Testis (tissue), 3 donors: ENCODE data around the gene CLVS2. TPM values are rescaled to one million over a fixed set of nuclear protein-coding genes. Genes with fewer than 3 reads are reported as not detected.

Experiments
- DNase-seq: peaks from one replicate; pipeline ENCODE4 v3.0.0-alpha.2; 2019
- H3K27ac ChIP-seq, 2 donors: fragments of 200-600 bp; sonication (generic); one replicate each; pipeline ENCODE4 v1.5.1; 2019
- H3K27me3 ChIP-seq: fragments of 200-600 bp; sonication (generic); one replicate; pipeline ENCODE4 v1.5.1; 2019
- H3K36me3 ChIP-seq: fragments of 200-600 bp; sonication (generic); one replicate; pipeline ENCODE4 v1.5.1; 2017; ENCODE audit warnings: low read depth; ENCODE audit errors: missing control alignments
- H3K4me1 ChIP-seq: fragments of 200-600 bp; sonication (generic); one replicate; pipeline ENCODE4 v1.5.1; 2019
- H3K4me3 ChIP-seq, 2 donors: fragments of 200-600 bp; sonication (generic); one replicate each; pipeline ENCODE4 v1.5.1; 2017 to 2019
- H3K9me3 ChIP-seq: fragments of 200-600 bp; sonication (generic); one replicate; pipeline ENCODE4 v1.5.1; 2017
- POLR2A ChIP-seq: fragments of 450-650 bp; IDR thresholded peaks from one replicate; pipeline ENCODE4 v1.6.1; 2017; ENCODE audit warnings: antibody characterized with exemption, mild to moderate bottlenecking, moderate library complexity
- WGBS, 2 donors: methylation state at CpG; one replicate each; pipeline ENCODE4 v1.1.5; 2018; 5-methylcytosine and 5-hydroxymethylcytosine counted together
- intact Hi-C: fragments of 100-400 bp; cut with DNase I; formaldehyde crosslinking; loops from one replicate; pipeline ENCODE4 v1.15.1; 2023; ENCODE audit warnings: low total_unique reads
- polyA plus RNA-seq: library from polyadenylated mRNA; stranded (reverse); fragments of 350-450 nt; fragmentation: Illumina TruSeq; extraction: RNeasy Lipid Tissue Mini Kit (QIAGEN cat#74804); gene quantifications from one replicate; pipeline ENCODE4 v1.2.3, GENCODE V29; 2014; ENCODE audit warnings: low read depth, low replicate concordance; ENCODE audit not compliant: insufficient read depth
- total RNA-seq, 2 donors: library from RNA; depleted of rRNA; stranded (reverse); fragments of >200 nt; gene quantifications; one replicate each; pipeline ENCODE4 v1.2.3, GENCODE V29; 2016
- TF ChIP-seq, protein P1 (sequence below), 3 experiments: fragments of 450-650 bp in 2 of 3; fragments of 200-600 bp in 1 of 3; sonication (generic) in 1 of 3; IDR thresholded peaks; one replicate each; pipeline ENCODE4 v1.5.1; 2016 to 2019; ENCODE audit warnings: antibody characterized with exemption in 3 of 3, mild to moderate bottlenecking in 2 of 3, moderate library complexity in 1 of 3

CLVS2 gene
- total and polyA plus RNA-seq, 3 donors from 2014 or later, result 0.16 to 0.24 (median 0.19) TPM

DNA sequence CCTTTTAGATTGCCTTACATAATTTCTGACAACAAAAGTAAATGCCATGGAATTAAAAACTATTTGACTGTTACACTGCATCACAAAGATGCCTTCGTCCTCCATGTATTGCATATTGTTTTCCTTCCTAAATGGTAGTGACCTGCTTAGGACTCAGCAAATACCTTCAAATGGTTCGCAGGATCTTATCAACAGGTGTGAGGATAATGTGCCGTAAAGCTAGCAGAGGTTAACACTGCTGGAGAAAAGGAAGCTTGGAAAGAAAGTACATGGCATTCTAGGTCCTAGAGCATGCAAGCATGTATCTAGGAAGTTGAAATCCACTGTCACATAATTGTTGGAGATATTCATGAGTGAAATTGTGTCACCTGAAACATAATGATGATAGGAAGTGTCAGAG, 5.5 kb downstream of the CLVS2 start:
- Histone ChIP-seq H3K36me3 (no peaks in the 10 kb centered on the region), H3K9me3 (no peaks in the 10 kb centered on the region), H3K4me3 (no peak overlapping the region), H3K4me1 (peaks cover under 1% of the 10 kb centered on the region), H3K27me3 (no peaks in the 10 kb centered on the region), H3K27ac (no peak overlapping the region)
- no peak for TF ChIP-seq POLR2A
- TF ChIP-seq, protein P1, sequence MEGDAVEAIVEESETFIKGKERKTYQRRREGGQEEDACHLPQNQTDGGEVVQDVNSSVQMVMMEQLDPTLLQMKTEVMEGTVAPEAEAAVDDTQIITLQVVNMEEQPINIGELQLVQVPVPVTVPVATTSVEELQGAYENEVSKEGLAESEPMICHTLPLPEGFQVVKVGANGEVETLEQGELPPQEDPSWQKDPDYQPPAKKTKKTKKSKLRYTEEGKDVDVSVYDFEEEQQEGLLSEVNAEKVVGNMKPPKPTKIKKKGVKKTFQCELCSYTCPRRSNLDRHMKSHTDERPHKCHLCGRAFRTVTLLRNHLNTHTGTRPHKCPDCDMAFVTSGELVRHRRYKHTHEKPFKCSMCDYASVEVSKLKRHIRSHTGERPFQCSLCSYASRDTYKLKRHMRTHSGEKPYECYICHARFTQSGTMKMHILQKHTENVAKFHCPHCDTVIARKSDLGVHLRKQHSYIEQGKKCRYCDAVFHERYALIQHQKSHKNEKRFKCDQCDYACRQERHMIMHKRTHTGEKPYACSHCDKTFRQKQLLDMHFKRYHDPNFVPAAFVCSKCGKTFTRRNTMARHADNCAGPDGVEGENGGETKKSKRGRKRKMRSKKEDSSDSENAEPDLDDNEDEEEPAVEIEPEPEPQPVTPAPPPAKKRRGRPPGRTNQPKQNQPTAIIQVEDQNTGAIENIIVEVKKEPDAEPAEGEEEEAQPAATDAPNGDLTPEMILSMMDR (IDR thresholded peaks at IDR 0.05), result no peak
- intact Hi-C loops, result no loop called here
- WGBS, 2 donors, result 64 to 72% methylated on average over 3 of the region's 3 CpGs
- DNase-seq, result no peak

DNA sequence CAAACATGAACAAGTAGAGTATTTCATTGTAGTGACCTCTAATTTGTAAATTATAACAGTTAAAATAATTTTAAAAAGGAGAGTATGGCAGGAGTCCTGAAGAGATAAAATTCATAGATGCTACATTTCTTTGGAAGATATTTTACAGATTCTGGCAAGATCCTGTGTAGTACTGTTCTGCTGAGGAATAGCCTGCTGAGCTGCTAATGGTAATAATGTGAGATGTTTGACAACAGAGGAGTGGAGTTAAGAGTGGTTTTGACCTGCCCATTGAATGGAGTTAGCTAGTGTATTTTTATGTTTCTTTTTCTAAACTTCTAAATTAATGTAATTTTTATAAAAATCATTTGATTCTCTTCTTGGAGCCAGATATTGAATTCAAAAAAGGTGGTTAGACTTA, 11.8 kb downstream of the CLVS2 start:
- H3K27me3 ChIP-seq, result no peaks in the 10 kb centered on the region

DNA sequence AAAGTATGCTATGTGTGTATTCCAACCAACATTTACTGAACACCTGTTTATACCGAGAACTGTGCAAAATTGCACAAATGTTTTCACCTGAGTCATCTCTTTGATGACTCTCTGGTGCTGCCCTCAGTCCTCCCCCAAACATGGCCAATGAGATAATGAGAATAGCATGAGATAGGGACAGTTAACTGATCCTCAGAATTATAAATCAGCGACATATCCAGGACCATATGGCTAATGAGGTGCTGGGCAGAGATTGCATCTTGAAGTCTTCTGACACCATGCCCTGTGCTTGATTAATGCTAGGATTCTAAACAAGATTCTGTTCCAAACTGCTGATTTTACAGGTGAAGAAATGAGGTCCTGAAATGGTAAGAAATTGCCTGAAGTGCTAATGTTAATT, 13.0 kb downstream of the CLVS2 start:
- Histone ChIP-seq H3K4me1 (no peaks in the 10 kb centered on the region), H3K9me3 (no peaks in the 10 kb centered on the region), H3K27me3 (no peaks in the 10 kb centered on the region), H3K36me3 (no peaks in the 10 kb centered on the region), H3K4me3 (no peak overlapping the region), H3K27ac (no peak overlapping the region)
- 78 to 84% methylated on average over 2 of the region's 2 CpGs for WGBS, 2 donors
- intact Hi-C loops, result no loop called here
- no peak for TF ChIP-seq POLR2A
- TF ChIP-seq, protein P1 (IDR thresholded peaks at IDR 0.05), result no peak
- no peak for DNase-seq

More for the DNA sequence above, 11.8 kb downstream of the CLVS2 start:
- H3K4me1 ChIP-seq, result no peaks in the 10 kb centered on the region
- H3K4me3 ChIP-seq, result no peak overlapping the region
- H3K9me3 ChIP-seq, result no peaks in the 10 kb centered on the region
- H3K36me3 ChIP-seq, result no peaks in the 10 kb centered on the region
- intact Hi-C loops, result no loop called here
- DNase-seq, result no peak
- H3K27ac ChIP-seq, result no peak overlapping the region
- TF ChIP-seq, protein P1 (IDR thresholded peaks at IDR 0.05), result no peak
- TF ChIP-seq POLR2A, result no peak

DNA sequence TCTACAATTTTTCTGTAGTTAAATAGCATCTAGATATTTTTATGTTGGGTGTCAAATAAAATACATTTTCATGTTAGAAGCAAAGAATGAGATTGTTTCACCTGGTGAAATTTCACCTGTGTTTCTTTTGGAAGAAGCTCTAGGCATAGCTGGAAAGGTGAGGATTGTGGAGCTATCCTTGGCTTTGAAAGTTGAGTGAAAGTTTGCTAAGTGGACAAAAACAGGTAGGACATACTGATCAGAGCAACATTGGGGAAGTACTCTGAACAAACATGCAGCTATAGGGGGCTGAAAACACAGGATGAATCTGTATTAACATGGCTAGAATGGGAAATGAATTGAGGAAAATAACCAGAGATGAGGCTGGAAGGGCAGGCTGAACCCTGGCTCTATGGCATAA, 18.8 kb downstream of the CLVS2 start:
- H3K4me3 ChIP-seq, result no peak overlapping the region
- intact Hi-C loops, result no loop called here
- no peaks in the 10 kb centered on the region for H3K4me1 ChIP-seq
- H3K36me3 ChIP-seq, result no peaks in the 10 kb centered on the region
- H3K9me3 ChIP-seq, result no peaks in the 10 kb centered on the region
- TF ChIP-seq POLR2A, result no peak
- no peak for DNase-seq
- no peak overlapping the region for H3K27ac ChIP-seq
- no peaks in the 10 kb centered on the region for H3K27me3 ChIP-seq

DNA sequence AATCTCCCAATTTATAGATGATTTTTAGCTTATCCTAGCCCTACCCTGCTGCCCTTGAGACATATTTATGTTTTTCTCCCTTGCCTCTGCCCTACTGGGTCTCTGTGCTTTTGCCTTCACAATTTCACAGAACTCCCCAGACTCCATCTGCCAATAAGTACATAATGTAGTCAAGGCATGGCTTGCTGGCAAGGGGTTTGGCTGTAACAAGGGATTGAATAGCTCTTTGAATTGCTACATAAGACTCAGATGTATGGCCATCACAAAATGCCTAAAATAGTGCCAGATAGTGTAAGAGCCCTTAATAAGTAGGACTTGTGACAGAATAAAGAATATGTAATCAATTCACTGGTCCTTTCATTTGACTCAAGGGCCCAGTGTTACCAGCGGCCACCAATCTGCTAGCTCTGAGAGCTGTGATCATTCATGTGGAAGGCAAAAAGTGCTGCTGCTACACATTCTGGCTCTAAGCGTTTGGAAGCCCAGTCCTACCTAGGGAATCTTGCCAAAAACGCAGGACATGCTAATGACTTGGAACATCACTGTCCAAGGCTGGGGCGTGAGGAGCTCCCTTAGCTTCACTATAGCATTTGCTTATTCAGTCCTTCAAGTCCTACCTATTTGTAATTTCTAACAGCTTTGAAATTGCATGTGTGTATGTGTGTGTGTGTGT, 20.5 kb downstream of the CLVS2 start:
- TF ChIP-seq, protein P1 (IDR thresholded peaks at IDR 0.05), result no peak
- TF ChIP-seq POLR2A, result no peak
- DNase-seq, result no peak
- H3K9me3 ChIP-seq, result no peaks in the 10 kb centered on the region
- no peak overlapping the region for H3K27ac ChIP-seq
- H3K4me1 ChIP-seq, result no peaks in the 10 kb centered on the region
- intact Hi-C loops, result no loop called here
- H3K36me3 ChIP-seq, result no peaks in the 10 kb centered on the region
- no peak overlapping the region for H3K4me3 ChIP-seq
- H3K27me3 ChIP-seq, result no peaks in the 10 kb centered on the region
- 55 to 82% methylated on average over 4 of the region's 4 CpGs for WGBS, 2 donors
